ENCODE results near the gene PEX6. TPM values are rescaled to one million over a fixed set of nuclear protein-coding genes. Genes with fewer than 3 reads are reported as not detected.

Gene PEX6
- total and polyA plus RNA-seq, 2 donors (not counting 3 experiments of a cell fraction or from before 2014, with no cell fraction given): 9.9 to 11.2 TPM

DNA sequence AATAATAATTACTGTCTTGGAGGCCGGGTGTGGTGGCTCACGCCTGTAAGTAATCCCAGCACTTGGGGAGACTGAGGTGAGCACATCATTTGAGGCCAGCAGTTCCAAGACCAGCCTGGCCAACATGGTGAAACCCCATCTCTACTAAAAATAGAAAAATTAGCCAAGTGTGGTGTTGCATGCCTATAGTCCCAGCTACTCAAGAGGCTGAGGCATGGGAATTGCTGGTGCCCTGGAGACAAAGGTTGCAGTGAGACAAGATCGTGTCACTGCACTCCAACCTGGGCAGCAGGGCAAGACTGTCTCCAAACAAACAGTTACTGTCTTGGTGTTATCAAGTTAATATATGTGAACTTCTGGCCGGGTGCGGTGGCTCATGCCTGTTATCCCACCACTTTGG lies 47.4 kb upstream of the PEX6 start:
- Histone ChIP-seq H3K27me3 (ENCODE audit: control insufficient read depth in 2 of 2, insufficient read depth in 2 of 2, low read length in 2 of 2) (no peaks in the 10 kb centered on the region), H2AFZ (ENCODE audit: low read depth, low read length) (no peak overlapping the region), H3K27ac (ENCODE audit: insufficient read depth, low read depth, low read length) (no peak overlapping the region), H3K4me3 (replicated peaks in 1 of 3; ENCODE audit: insufficient read depth in 1 of 3, low read depth in 1 of 3, low read length in 3 of 3) (no peak overlapping the region), H3K36me3 (ENCODE audit: control insufficient read depth in 2 of 2, extremely low read depth in 1 of 2, insufficient read depth in 2 of 2, low read length in 2 of 2) (peaks cover 16 to 31% of the 10 kb centered on the region in 2 experiments), H3K9ac (replicated peaks; ENCODE audit: extremely low read depth, insufficient read depth, low read length) (no peak overlapping the region), H3K9me1 (replicated peaks; ENCODE audit: control insufficient read depth, extremely low read depth, insufficient read depth, low read length) (no peaks in the 10 kb centered on the region), H3K9me3 (replicated peaks; ENCODE audit: control insufficient read depth, insufficient read depth, low read length) (no peaks in the 10 kb centered on the region), H3K4me2 (ENCODE audit: insufficient read depth, low read length) (no peak overlapping the region), H3K79me2 (ENCODE audit: control insufficient read depth, insufficient read depth, low read length) (peaks cover 32% of the 10 kb centered on the region), H4K20me1 (replicated peaks; ENCODE audit: control insufficient read depth, extremely low read depth, insufficient read depth, low read length) (no peaks in the 10 kb centered on the region), H3K4me1 (ENCODE audit: control insufficient read depth, extremely low read depth, insufficient read depth, low read length) (no peaks in the 10 kb centered on the region)
- BruUV-seq (replicated peaks): no TSS peak
- TF ChIP-seq GATA2 (IDR thresholded peaks at IDR 0.05; ENCODE audit: insufficient read depth, insufficient read length, low read depth, low read length) (no peak), POLR2AphosphoS5 (IDR thresholded peaks at IDR 0.05; ENCODE audit: insufficient read depth, low read depth, low read length) (no peak), FOS (IDR thresholded peaks at IDR 0.05; ENCODE audit: borderline replicate concordance, insufficient read depth, low read length) (no peak)
- POLR2A ChIA-PET: no interaction called here
- dilution Hi-C loops (cut with MboI; ENCODE audit: extremely low pct_ligation_motif_present, low sequenced_read_pairs) (no loop called here), intact Hi-C loops (cut with micrococcal nuclease) (no loop called here)
- CTCF ChIA-PET: no interaction called here
- DNase-seq (ENCODE audit: low read depth, low spot score) (no peak), FAIRE-seq (no peak)

- H3K9me1 ChIP-seq (replicated peaks; ENCODE audit: control insufficient read depth, extremely low read depth, insufficient read depth, low read length): no peaks in the 10 kb centered on the region
- no peak overlapping the region for H2AFZ ChIP-seq (ENCODE audit: low read depth, low read length)
- FAIRE-seq (no peak), DNase-seq (ENCODE audit: low read depth, low spot score) (no peak)
- H3K4me2 ChIP-seq (ENCODE audit: insufficient read depth, low read length): no peak overlapping the region
- peaks cover 32% of the 10 kb centered on the region for H3K79me2 ChIP-seq (ENCODE audit: control insufficient read depth, insufficient read depth, low read length)
- dilution Hi-C loops (cut with MboI; ENCODE audit: extremely low pct_ligation_motif_present, low sequenced_read_pairs) (no loop called here), intact Hi-C loops (cut with micrococcal nuclease) (no loop called here)
- no peak overlapping the region for H3K27ac ChIP-seq (ENCODE audit: insufficient read depth, low read depth, low read length)
- no TSS peak for BruUV-seq (replicated peaks)
- no peak overlapping the region for H3K9ac ChIP-seq (replicated peaks; ENCODE audit: extremely low read depth, insufficient read depth, low read length)
- H3K4me3 ChIP-seq (replicated peaks in 1 of 3; ENCODE audit: insufficient read depth in 1 of 3, low read depth in 1 of 3, low read length in 3 of 3): no peak overlapping the region
- no peaks in the 10 kb centered on the region for H3K27me3 ChIP-seq (ENCODE audit: control insufficient read depth in 2 of 2, insufficient read depth in 2 of 2, low read length in 2 of 2)
- H3K4me1 ChIP-seq (ENCODE audit: control insufficient read depth, extremely low read depth, insufficient read depth, low read length): no peaks in the 10 kb centered on the region
- H4K20me1 ChIP-seq (replicated peaks; ENCODE audit: control insufficient read depth, extremely low read depth, insufficient read depth, low read length): no peaks in the 10 kb centered on the region
- no peak for TF ChIP-seq GATA2 (IDR thresholded peaks at IDR 0.05; ENCODE audit: insufficient read depth, insufficient read length, low read depth, low read length)
- no peak for TF ChIP-seq JUN (IDR thresholded peaks at IDR 0.05; ENCODE audit: borderline replicate concordance, insufficient read depth, insufficient read length, low read depth)
- no peak for TF ChIP-seq MYC (IDR thresholded peaks at IDR 0.05; ENCODE audit: low read depth, low read length)
- TF ChIP-seq, protein P1, sequence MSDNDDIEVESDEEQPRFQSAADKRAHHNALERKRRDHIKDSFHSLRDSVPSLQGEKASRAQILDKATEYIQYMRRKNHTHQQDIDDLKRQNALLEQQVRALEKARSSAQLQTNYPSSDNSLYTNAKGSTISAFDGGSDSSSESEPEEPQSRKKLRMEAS (IDR thresholded peaks at IDR 0.05; ENCODE audit: insufficient read depth, insufficient read length): no peak
- TF ChIP-seq CTCF (IDR thresholded peaks at IDR 0.05; ENCODE audit: extremely low read depth in 1 of 2, insufficient read depth in 1 of 2, low read depth in 1 of 2, low read length in 2 of 2): no peak
- POLR2A ChIA-PET: interaction anchor here (0.6 kb wide), 1 partner anchor 114 kb away, joined by 12 read pairs; no protein-coding TSS in a partner anchor
- CTCF ChIA-PET: no interaction called here
- no peaks in the 10 kb centered on the region for H3K9me3 ChIP-seq (replicated peaks; ENCODE audit: control insufficient read depth, insufficient read depth, low read length)
- H3K36me3 ChIP-seq (ENCODE audit: control insufficient read depth in 2 of 2, extremely low read depth in 1 of 2, insufficient read depth in 2 of 2, low read length in 2 of 2): peaks cover 16 to 29% of the 10 kb centered on the region in 2 experiments
Observed at GRCh38 chr6:43024436-43024835, 45.5 kb upstream of the PEX6 start.

Data from endothelial cell of umbilical vein (primary cell).